Adrenal gland (tissue), 5 donors: Measurements from ENCODE around the gene TINAGL1.

Source experiments
- CTCF ChIP-seq, 6 experiments: fragments of 450-650 bp in 4 of 6; fragments of 200-600 bp in 2 of 6; sonication (generic) in 1 of 6; IDR thresholded peaks; 1 replicate in 5 of 6; 2 replicates in 1 of 6; pipeline versions ENCODE4 v1.5.1 to v1.8.0; 2016 to 2021; ENCODE audit warnings: antibody characterized with exemption in 6 of 6, mild to moderate bottlenecking in 2 of 6, moderate library complexity in 1 of 6
- POLR2A ChIP-seq, 2 donors: fragments of 450-650 bp; IDR thresholded peaks; one replicate each; pipeline ENCODE4 v1.6.1; 2017; ENCODE audit warnings: antibody characterized with exemption in 2 of 2, mild to moderate bottlenecking in 2 of 2, moderate library complexity in 1 of 2
- donor health status: DM: no; HTN: no; CAD: no.

- TF ChIP-seq CTCF (IDR thresholded peaks at IDR 0.05) (no peak), POLR2A (IDR thresholded peaks at IDR 0.05) (no peak)
These were observed 1.5 kb upstream of the TINAGL1 start for GRCh38 chr1:31574749-31575368.
